Psoas muscle (tissue), 8 donors: ENCODE measurements around the gene ASPHD1. TPM values are rescaled to one million over a fixed set of nuclear protein-coding genes. Genes with fewer than 3 reads are reported as not detected.

ENCODE experiments used
- ATAC-seq, 4 donors: fragments of 200-7000 bp; cut with Tn5 transposase; one replicate each; pipeline ENCODE4 v1.9.1; 2020; ENCODE audit warnings: moderate library complexity in 3 of 4, mild to moderate bottlenecking in 2 of 4
- DNase-seq, 2 donors: peaks; one replicate each; pipeline ENCODE4 v3.0.0-alpha.2; 2020
- H3K27ac ChIP-seq: fragments of 200-600 bp; one replicate; pipeline ENCODE4 v1.8.0; 2022
- H3K27me3 ChIP-seq, 3 donors: fragments of 200-600 bp in 1 of 3; one replicate each; pipeline versions ENCODE4 v1.6.1 to v1.8.0; 2013 to 2022; ENCODE audit warnings: low read length in 2 of 3, mild to moderate bottlenecking in 2 of 3, moderate library complexity in 1 of 3; ENCODE audit not compliant: insufficient read depth in 3 of 3
- H3K36me3 ChIP-seq, 2 donors: fragments of 200-600 bp in 1 of 2; one replicate each; pipeline versions ENCODE4 v1.6.1 to v1.8.0; 2013 to 2022; ENCODE audit warnings: low read depth in 1 of 2, mild to moderate bottlenecking in 1 of 2, moderate library complexity in 1 of 2; ENCODE audit not compliant: insufficient read depth in 1 of 2
- H3K4me1 ChIP-seq: fragments of 200-600 bp; one replicate; pipeline ENCODE4 v1.8.0; 2022
- H3K4me3 ChIP-seq: fragments of 200-600 bp; one replicate; pipeline ENCODE4 v1.8.0; 2022; ENCODE audit warnings: mild to moderate bottlenecking
- H3K9me3 ChIP-seq: fragments of 200-600 bp; one replicate; pipeline ENCODE4 v1.8.0; 2022
- CTCF ChIP-seq: fragments of 200-600 bp; IDR thresholded peaks from one replicate; pipeline ENCODE4 v1.8.0; 2022; ENCODE audit warnings: antibody characterized with exemption
- WGBS, 3 donors: extraction: QIAGEN DNeasy Blood & Tissue Kit; methylation state at CpG; one replicate each; pipeline versions ENCODE4 v1.1.6 to v1.1.7; 2013; 5-methylcytosine and 5-hydroxymethylcytosine counted together
- intact Hi-C, 2 donors: fragments of 100-400 bp; cut with DNase I; formaldehyde crosslinking; loops; one replicate each; pipeline versions ENCODE4 v1.11.0 to v1.14.2; 2022
- long read RNA-seq, 2 donors: library from polyadenylated mRNA; unstranded; transcript quantifications; one replicate each; pipeline ENCODE4 v2.0.0, GENCODE V29; 2021
- polyA plus RNA-seq, 3 donors: library from polyadenylated mRNA; stranded (reverse); fragments of 200-250 nt; gene quantifications; one replicate each; pipeline ENCODE4 v1.2.3, GENCODE V29; 2013
- total RNA-seq, 4 donors: library from RNA; stranded (reverse); fragmentation: NEBNext Ultra II Directional in 2 of 4; extraction: Animal tissue kit (Norgen Biotek cat#: 25700) in 2 of 4; gene quantifications; one replicate each; pipeline versions ENCODE4 v1.2.1 to v1.2.4, GENCODE V29; 2021 to 2023
- donor health status: healthy with polysubstance abuse.
- donor health status: DM: no; HTN: no; CAD: no; lungs with moderate emphysema.
- donor health status: Bipolar disorder and iron deficiency.
- donor health status: healthy.
- donor health status: DM: yes; HTN: yes; CAD: no.
- donor health status: DM: no; HTN: no; CAD: no.
- donor health status: DM: no; HTN: no; CAD: no.
- donor health status: DM: yes; HTN: yes; CAD: no.

ASPHD1 gene
- total RNA-seq (under 1 TPM in 2 of 4 donors, not detected in 2; 0.17 to 0.23 TPM), polyA plus RNA-seq (under 1 TPM in 2 of 3 donors, not detected in 1; 0.04 to 0.12 TPM)
- long read RNA-seq, donor 1, partial matches to known transcripts, result 0 of 1 reads
- long read RNA-seq, donor 1, other reads (novel, unspliced or antisense), result 0 of 1 reads
- long read RNA-seq, donor 2, result 0 reads

DNA sequence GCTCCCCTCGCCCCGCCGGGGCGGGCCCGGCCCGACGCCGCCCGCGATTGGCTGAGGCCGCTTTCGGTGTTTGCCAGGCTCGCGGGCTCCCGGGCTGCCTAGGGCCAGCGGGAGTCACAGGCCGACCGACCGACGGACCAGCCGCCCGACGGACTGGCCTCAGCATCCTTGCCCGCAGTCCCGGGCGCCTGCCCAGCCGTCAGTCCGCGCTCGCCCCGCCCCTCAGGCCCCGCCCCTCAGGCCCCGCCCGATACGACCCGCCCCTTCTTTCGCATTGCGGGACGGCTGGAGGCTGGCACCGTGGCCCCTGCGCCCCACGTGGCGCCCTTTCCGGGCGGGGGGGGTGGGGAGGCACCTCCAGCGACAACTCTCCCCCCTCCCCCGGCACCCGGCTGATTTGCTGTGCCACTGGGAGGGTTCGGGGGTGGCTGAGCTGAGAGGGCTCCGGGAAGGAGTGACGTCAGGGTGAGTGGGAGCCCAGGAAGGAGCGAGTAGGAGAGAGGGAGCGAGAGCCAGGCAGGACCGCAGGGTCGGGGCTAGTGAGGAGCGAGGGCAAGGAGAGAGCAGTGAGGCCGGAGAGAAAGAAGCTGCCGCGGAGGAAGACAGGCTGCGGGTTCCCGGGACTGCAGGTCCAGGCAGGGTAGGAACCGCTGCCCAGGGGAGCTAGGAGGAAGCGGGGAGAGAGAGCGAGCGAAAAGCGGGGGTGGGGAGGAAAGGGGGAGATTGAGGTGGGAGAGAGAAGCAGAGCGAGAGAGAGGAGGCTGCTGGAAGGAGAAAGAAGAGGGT is at the start of gene ASPHD1:
Gene ASPHD1, plus strand, starts transcription at position 387 of the 786 bp plus-strand sequence. CDS start 484 bp downstream, outside the sequence.
- Histone ChIP-seq H3K9me3 (no peaks in the 10 kb centered on the region), H3K36me3 (no peaks in the 10 kb centered on the region), H3K27me3 (peaks cover 0 to 46% (median 12%) of the 10 kb centered on the region in 3 donors), H3K27ac (no peak within 1 kb of the TSS), H3K4me1 (no peaks in the 10 kb centered on the region), H3K4me3 (peak within 1 kb of the TSS; percentile 72)
- DNase-seq, result peak; percentile 61 to 70
- intact Hi-C loops, result no loop called here
- ATAC-seq, result peak; percentile 82 to 93 (median 90)
- WGBS, 3 donors, result 1 to 2% (median 1%) methylated on average over 34 to 67 of the region's 67 CpGs
- TF ChIP-seq CTCF, result no peak

DNA sequence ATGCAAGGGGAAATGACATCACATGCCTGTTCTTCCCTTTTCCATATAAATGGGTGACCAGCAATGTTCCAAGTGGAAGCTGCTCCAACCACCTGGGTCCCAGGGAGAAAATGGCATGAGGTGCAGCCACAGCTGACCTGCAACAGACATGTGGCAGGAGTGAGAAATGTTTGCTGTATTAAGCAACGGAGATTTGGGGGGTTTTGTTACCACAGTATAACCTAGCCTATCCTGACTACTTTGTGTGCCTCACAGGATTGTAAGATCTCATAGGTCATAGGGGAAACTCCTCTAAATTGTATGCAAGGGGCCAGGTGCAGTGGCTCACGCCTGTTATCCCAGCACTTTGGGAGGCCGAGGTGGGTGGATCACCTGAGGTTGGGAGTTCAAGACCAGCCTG is 49.3 kb upstream of the ASPHD1 start:
- H3K4me1 ChIP-seq, result no peaks in the 10 kb centered on the region
- intact Hi-C loops, result no loop called here
- 79 to 82% (median 80%) methylated on average over 3 of the region's 3 CpGs for WGBS, 3 donors
- ATAC-seq (no peak), DNase-seq (no peak)
- peaks cover 0 to 20% of the 10 kb centered on the region in 2 donors for H3K36me3 ChIP-seq
- no peak overlapping the region for H3K4me3 ChIP-seq
- no peaks in the 10 kb centered on the region for H3K27me3 ChIP-seq
- no peak overlapping the region for H3K27ac ChIP-seq
- no peak for TF ChIP-seq CTCF
- no peaks in the 10 kb centered on the region for H3K9me3 ChIP-seq

DNA sequence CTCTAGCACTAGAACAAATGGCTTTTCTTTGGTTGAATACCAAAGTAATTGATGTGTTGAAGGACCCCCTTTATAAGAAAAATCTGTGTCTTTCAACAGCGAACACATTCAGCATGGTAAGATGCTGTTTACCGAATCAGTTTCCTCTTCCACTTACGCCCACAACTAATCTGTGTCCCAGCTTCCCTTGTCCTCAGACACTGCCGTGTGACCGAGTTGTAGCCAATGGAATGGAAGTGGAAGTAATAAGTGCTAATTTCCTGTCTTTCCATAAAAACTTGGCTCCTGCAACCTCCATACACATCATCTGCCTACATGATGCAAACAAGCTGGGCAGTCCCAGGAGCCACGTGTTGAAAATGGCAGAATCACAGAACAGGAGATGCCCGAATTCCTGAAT is 47.6 kb upstream of the ASPHD1 start:
- H3K4me3 ChIP-seq, result no peak overlapping the region
- H3K9me3 ChIP-seq, result no peaks in the 10 kb centered on the region
- no peaks in the 10 kb centered on the region for H3K4me1 ChIP-seq
- 38 to 48% (median 44%) methylated on average over 7 of the region's 7 CpGs for WGBS, 3 donors
- H3K27ac ChIP-seq, result peak overlapping the region; percentile 30
- H3K27me3 ChIP-seq, result no peaks in the 10 kb centered on the region
- intact Hi-C loops, result no loop called here
- DNase-seq (no peak), ATAC-seq (peak in 1 of 4 donors; percentile 13)
- TF ChIP-seq CTCF, result no peak
- H3K36me3 ChIP-seq, result peaks cover 0 to 4% of the 10 kb centered on the region in 2 donors

GRCh38 chr16:29854520-29855100 is 45.7 kb upstream of the ASPHD1 start:
- 81 to 84% (median 82%) methylated on average over 5 of the region's 5 CpGs for WGBS, 3 donors
- intact Hi-C loops, result no loop called here
- H3K4me1 ChIP-seq, result no peaks in the 10 kb centered on the region
- H3K36me3 ChIP-seq, result peaks cover 0 to 14% of the 10 kb centered on the region in 2 donors
- ATAC-seq (no peak), DNase-seq (no peak)
- no peaks in the 10 kb centered on the region for H3K27me3 ChIP-seq
- no peak overlapping the region for H3K4me3 ChIP-seq
- no peak overlapping the region for H3K27ac ChIP-seq
- H3K9me3 ChIP-seq, result no peaks in the 10 kb centered on the region
- TF ChIP-seq CTCF, result no peak
